Left ventricle myocardium inferior (tissue), 1 donor: ENCODE results near the gene HSP90AB1. TPM values are rescaled to one million over a fixed set of nuclear protein-coding genes. Genes with fewer than 3 reads are reported as not detected.

ENCODE experiments used
- DNase-seq: peaks from one replicate; pipeline ENCODE4 v3.0.0-alpha.2; 2020
- H3K27ac ChIP-seq: fragments of 200-600 bp; replicated peaks from 2 replicates; pipeline ENCODE4 v1.8.0; 2021
- H3K27me3 ChIP-seq: fragments of 200-600 bp; 2 replicates; pipeline ENCODE4 v1.8.0; 2021; ENCODE audit warnings: low read depth
- H3K36me3 ChIP-seq: fragments of 200-600 bp; 2 replicates; pipeline ENCODE4 v1.8.0; 2021
- H3K4me1 ChIP-seq: fragments of 200-600 bp; 2 replicates; pipeline ENCODE4 v1.8.0; 2021
- H3K4me3 ChIP-seq: fragments of 200-600 bp; 2 replicates; pipeline ENCODE4 v1.8.0; 2021; ENCODE audit warnings: mild to moderate bottlenecking, moderate library complexity
- H3K9me3 ChIP-seq: fragments of 200-600 bp; replicated peaks from 2 replicates; pipeline ENCODE4 v1.8.0; 2021
- CTCF ChIP-seq: fragments of 200-600 bp; IDR thresholded peaks from 2 replicates; pipeline ENCODE4 v1.8.0; 2021; ENCODE audit warnings: antibody characterized with exemption, mild to moderate bottlenecking, borderline replicate concordance
- intact Hi-C: fragments of 100-400 bp; cut with micrococcal nuclease; formaldehyde crosslinking; loops from one replicate; pipeline ENCODE4 v1.11.0; 2022
- total RNA-seq: library from RNA; stranded (reverse); fragmentation: NEBNext Ultra II Directional; extraction: Animal tissue kit (Norgen Biotek cat#: 25700); gene quantifications from one replicate; pipeline ENCODE4 v1.2.1, GENCODE V29; 2021
- donor health status: DM: no; HTN: yes; CAD: no; lungs with severe emphysema.

Gene HSP90AB1
- total RNA-seq, 1 donor from 2014 or later = 786 TPM

- intact Hi-C loops = no loop called here
- H3K36me3 ChIP-seq = peaks cover 28% of the 10 kb centered on the region
- H3K4me1 ChIP-seq = peaks cover 97% of the 10 kb centered on the region
- no peak for TF ChIP-seq CTCF
- DNase-seq = peak; percentile 35
- H3K4me3 ChIP-seq = peak overlapping the region; percentile 88
- H3K27ac ChIP-seq = peak overlapping the region; percentile 98
- H3K27me3 ChIP-seq = no peaks in the 10 kb centered on the region
- H3K9me3 ChIP-seq = no peaks in the 10 kb centered on the region
Measured at GRCh38 chr6:44227148-44227793, 19.6 kb upstream of the HSP90AB1 start.

GRCh38 chr6:44228031-44228430 is 18.9 kb upstream of the HSP90AB1 start:
- H3K27ac ChIP-seq = peak overlapping the region; percentile 98

GRCh38 chr6:44228433-44228832 is 18.5 kb upstream of the HSP90AB1 start:
- Histone ChIP-seq H3K4me3 (peak overlapping the region; percentile 88), H3K27me3 (no peaks in the 10 kb centered on the region), H3K27ac (peak overlapping the region; percentile 98), H3K9me3 (no peaks in the 10 kb centered on the region), H3K4me1 (peaks cover 99% of the 10 kb centered on the region), H3K36me3 (peaks cover 40% of the 10 kb centered on the region)
- no peak for DNase-seq
- intact Hi-C loops = no loop called here
- no peak for TF ChIP-seq CTCF

More at GRCh38 chr6:44228031-44228430, 18.9 kb upstream of the HSP90AB1 start:
- Histone ChIP-seq H3K9me3 (no peaks in the 10 kb centered on the region), H3K27me3 (no peaks in the 10 kb centered on the region), H3K4me3 (peak overlapping the region; percentile 88), H3K36me3 (peaks cover 36% of the 10 kb centered on the region), H3K4me1 (peaks cover 97% of the 10 kb centered on the region)
- no peak for TF ChIP-seq CTCF
- DNase-seq = no peak
- intact Hi-C loops = no loop called here

- Histone ChIP-seq H3K27ac (peak overlapping the region; percentile 98), H3K27me3 (no peaks in the 10 kb centered on the region), H3K4me1 (peaks cover 99% of the 10 kb centered on the region), H3K36me3 (peaks cover 40% of the 10 kb centered on the region), H3K9me3 (no peaks in the 10 kb centered on the region), H3K4me3 (peak overlapping the region; percentile 88)
- TF ChIP-seq CTCF = no peak
- intact Hi-C loops = no loop called here
- DNase-seq = no peak
Measured at GRCh38 chr6:44228836-44229235, 18.1 kb upstream of the HSP90AB1 start.

- H3K9me3 ChIP-seq = no peaks in the 10 kb centered on the region
- H3K27me3 ChIP-seq = no peaks in the 10 kb centered on the region
- H3K4me3 ChIP-seq = peak overlapping the region; percentile 88
- DNase-seq = peak; percentile 66
- H3K36me3 ChIP-seq = peaks cover 40% of the 10 kb centered on the region
- H3K27ac ChIP-seq = peak overlapping the region; percentile 98
- TF ChIP-seq CTCF = no peak
- H3K4me1 ChIP-seq = peaks cover 99% of the 10 kb centered on the region
- intact Hi-C loops = no loop called here
Measured at GRCh38 chr6:44229376-44230033, 17.4 kb upstream of the HSP90AB1 start.
